IMR-90 (cell line): Measurements from ENCODE around the gene POMT2. TPM values are rescaled to one million over a fixed set of nuclear protein-coding genes. Genes with fewer than 3 reads are reported as not detected.

ENCODE experiments used
- ATAC-seq: fragments of 200-7000 bp; cut with Tn5 transposase; 2 replicates; pipeline ENCODE4 v1.9.1; 2020; ENCODE audit warnings: low read depth, mild to moderate bottlenecking, moderate library complexity
- BruUV-seq: library from RNA; stranded (reverse); fragments of 400-500 nt; replicated peaks from 2 replicates; lab custom pipeline; 2021; lab: Mats Ljungman, UMichigan
- CTCF ChIA-PET: fragments of 300-600 bp; formaldehyde crosslinking; extraction: SDS; loops from one replicate; lab custom pipeline; 2021; ENCODE audit warnings: antibody characterized with exemption; lab: Yijun Ruan, JAX
- POLR2A ChIA-PET: fragments of 300-600 bp; sonication (Branson Sonifier 250); formaldehyde crosslinking; loops from one replicate; lab custom pipeline; 2022; ENCODE audit warnings: antibody characterized with exemption; ENCODE audit not compliant: unreplicated experiment; lab: Charles Lee
- DNase-seq: peaks from one replicate; pipeline ENCODE4 v3.0.0; 2013
- H2AFZ ChIP-seq: replicated peaks from 2 replicates; pipeline ENCODE3; 2013; ENCODE audit warnings: low read length, mild to moderate bottlenecking; ENCODE audit not compliant: poor library complexity
- H2AK5ac ChIP-seq: 2 replicates; pipeline ENCODE4 v1.6.1; 2013; ENCODE audit warnings: low read depth, low read length, inconsistent platforms
- H2AK9ac ChIP-seq: replicated peaks from 2 replicates; pipeline ENCODE3; 2013; ENCODE audit warnings: mild to moderate bottlenecking, low read depth, low read length, moderate library complexity; ENCODE audit not compliant: poor library complexity
- H2BK120ac ChIP-seq: 2 replicates; pipeline ENCODE4 v1.6.1; 2013; ENCODE audit warnings: low read depth, low read length, inconsistent platforms
- H2BK15ac ChIP-seq: 3 replicates; pipeline ENCODE4 v1.6.1; 2013; ENCODE audit warnings: low read depth, low read length, inconsistent platforms
- H2BK20ac ChIP-seq: 2 replicates; pipeline ENCODE4 v1.6.1; 2013; ENCODE audit warnings: low read depth, mild to moderate bottlenecking, inconsistent platforms, low read length, moderate library complexity
- H2BK5ac ChIP-seq: 2 replicates; pipeline ENCODE4 v1.6.1; 2013; ENCODE audit warnings: mild to moderate bottlenecking, low read depth, low read length, inconsistent platforms; ENCODE audit not compliant: poor library complexity, severe bottlenecking
- H3K14ac ChIP-seq: replicated peaks from 2 replicates; pipeline ENCODE4 v1.6.1; 2013; ENCODE audit warnings: low read depth, low read length, inconsistent platforms
- H3K18ac ChIP-seq: 2 replicates; pipeline ENCODE4 v1.6.1; 2013; ENCODE audit warnings: low read depth, low read length, control low read depth
- H3K23ac ChIP-seq: 2 replicates; pipeline ENCODE4 v1.6.1; 2013; ENCODE audit warnings: low read depth, low read length, inconsistent platforms
- H3K27ac ChIP-seq: 2 replicates; pipeline ENCODE4 v1.5.1; 2013; ENCODE audit warnings: mild to moderate bottlenecking, control low read depth, low read length; ENCODE audit not compliant: insufficient read depth
- H3K27me3 ChIP-seq: 2 replicates; pipeline ENCODE4 v1.6.1; 2013; ENCODE audit warnings: low read length; ENCODE audit not compliant: control insufficient read depth, insufficient read depth
- H3K36me3 ChIP-seq: 2 replicates; pipeline ENCODE4 v1.6.1; 2013; ENCODE audit warnings: low read length, mixed read lengths; ENCODE audit not compliant: control insufficient read depth, insufficient read depth
- H3K4ac ChIP-seq: 2 replicates; pipeline ENCODE4 v1.6.1; 2013; ENCODE audit warnings: low read depth, low read length, inconsistent platforms
- H3K4me1 ChIP-seq: 2 replicates; pipeline ENCODE4 v1.6.1; 2013; ENCODE audit warnings: low read length, mixed read lengths; ENCODE audit not compliant: control insufficient read depth, insufficient read depth
- H3K4me2 ChIP-seq: 2 replicates; pipeline ENCODE4 v1.6.1; 2013; ENCODE audit warnings: low read depth, mild to moderate bottlenecking, control low read depth, low read length, moderate library complexity
- H3K4me3 ChIP-seq: 2 replicates; pipeline ENCODE4 v1.5.1; 2013; ENCODE audit warnings: low read depth, mild to moderate bottlenecking, control low read depth, low read length, moderate library complexity; ENCODE audit not compliant: insufficient read depth
- H3K56ac ChIP-seq: 2 replicates; pipeline ENCODE4 v1.6.1; 2013; ENCODE audit warnings: low read length, inconsistent platforms; ENCODE audit not compliant: insufficient read depth; ENCODE audit errors: extremely low read depth
- H3K79me1 ChIP-seq, 2 experiments: 2 replicates each; pipeline ENCODE4 v1.6.1; 2013; ENCODE audit warnings: low read length in 2 of 2, inconsistent platforms in 1 of 2, low read depth in 1 of 2
- H3K9ac ChIP-seq: 2 replicates; pipeline ENCODE4 v1.6.1; 2013; ENCODE audit warnings: low read depth, low read length, control low read depth
- H3K9me1 ChIP-seq: 2 replicates; pipeline ENCODE4 v1.6.1; 2013; ENCODE audit warnings: low read length, inconsistent platforms; ENCODE audit not compliant: insufficient read depth
- H3K9me3 ChIP-seq: 2 replicates; pipeline ENCODE4 v1.6.1; 2013; ENCODE audit warnings: low read length; ENCODE audit not compliant: control insufficient read depth, insufficient read depth
- H4K20me1 ChIP-seq: 2 replicates; pipeline ENCODE4 v1.6.1; 2013; ENCODE audit warnings: low read length, inconsistent platforms; ENCODE audit not compliant: insufficient read depth
- H4K5ac ChIP-seq: 2 replicates; pipeline ENCODE4 v1.6.1; 2013; ENCODE audit warnings: mild to moderate bottlenecking, low read depth, low read length, control low read depth
- H4K8ac ChIP-seq, 2 experiments: 2 replicates each; pipeline ENCODE4 v1.6.1; 2013; ENCODE audit warnings: low read depth in 2 of 2, low read length in 2 of 2, control low read depth in 1 of 2, inconsistent platforms in 1 of 2
- H4K91ac ChIP-seq: 2 replicates; pipeline ENCODE4 v1.6.1; 2013; ENCODE audit warnings: low read depth, low read length, inconsistent platforms; ENCODE audit not compliant: insufficient read depth
- BHLHE40 ChIP-seq: fragments of 150-350 bp; IDR thresholded peaks from 2 replicates; pipeline ENCODE4 v1.6.1; 2016; ENCODE audit warnings: mild to moderate bottlenecking, low read depth, low read length
- CEBPB ChIP-seq: IDR thresholded peaks from 2 replicates; pipeline ENCODE4 v1.6.1; 2012; ENCODE audit warnings: low read depth, low read length, improper control_type of control experiment
- CHD1 ChIP-seq: IDR thresholded peaks from 2 replicates; pipeline ENCODE4 v1.6.1; 2012; ENCODE audit warnings: low read depth, low read length, improper control_type of control experiment
- CTCF ChIP-seq: conservative IDR thresholded peaks from 2 replicates; pipeline ENCODE4 v1.5.1; 2012; ENCODE audit warnings: mild to moderate bottlenecking, low read depth, low read length, improper control_type of control experiment
- ELK1 ChIP-seq: fragments of 150-350 bp; IDR thresholded peaks from 2 replicates; pipeline ENCODE4 v1.6.1; 2016; ENCODE audit warnings: low read depth, mild to moderate bottlenecking, low read length, moderate library complexity, borderline replicate concordance
- FOS ChIP-seq: fragments of 150-350 bp; IDR thresholded peaks from 2 replicates; pipeline ENCODE4 v1.6.1; 2016; ENCODE audit warnings: low read depth, low read length
- MAFK ChIP-seq: IDR thresholded peaks from 2 replicates; pipeline ENCODE4 v1.6.1; 2012; ENCODE audit warnings: low read depth, low read length, improper control_type of control experiment
- MAZ ChIP-seq: IDR thresholded peaks from 2 replicates; pipeline ENCODE4 v1.6.1; 2012; ENCODE audit warnings: low read depth, mild to moderate bottlenecking, low read length, improper control_type of control experiment, moderate library complexity, borderline replicate concordance
- MXI1 ChIP-seq: IDR thresholded peaks from 2 replicates; pipeline ENCODE4 v1.6.1; 2012; ENCODE audit warnings: low read depth, mild to moderate bottlenecking, low read length, moderate library complexity, borderline replicate concordance
- POLR2A ChIP-seq: IDR thresholded peaks from 2 replicates; pipeline ENCODE4 v1.6.1; 2012; ENCODE audit warnings: mild to moderate bottlenecking, low read depth, low read length
- RAD21 ChIP-seq: IDR thresholded peaks from 2 replicates; pipeline ENCODE4 v1.6.1; 2012; ENCODE audit warnings: low read length, improper control_type of control experiment
- RFX5 ChIP-seq: IDR thresholded peaks from 2 replicates; pipeline ENCODE4 v1.8.0; 2012; ENCODE audit warnings: low read depth, mild to moderate bottlenecking, low read length, moderate library complexity
- SMC3 ChIP-seq: fragments of 150-350 bp; IDR thresholded peaks from 2 replicates; pipeline ENCODE4 v1.6.1; 2016; ENCODE audit warnings: low read depth, mild to moderate bottlenecking, antibody characterized with exemption, low read length, moderate library complexity
- whole genome bisulfite sequencing, 2 experiments: methylation state at CpG; one replicate each; pipeline versions ENCODE4 v1.1.5 to v1.1.7; 2013; ENCODE audit warnings: missing lambda C conversion rate in 2 of 2; ENCODE audit not compliant: insufficient read length in 1 of 2; ENCODE audit errors: extremely low coverage in 2 of 2; 5-methylcytosine and 5-hydroxymethylcytosine counted together
- dilution Hi-C: fragments of 300-500 bp; cut with HindIII; formaldehyde crosslinking; loops from one replicate; pipeline ENCODE4 v1.14.3; 2018; ENCODE audit warnings: low sequenced_read_pairs; ENCODE audit not compliant: unreplicated experiment
- in situ Hi-C: fragments of 300-500 bp; cut with MboI; formaldehyde crosslinking; loops from 3 replicates; pipeline ENCODE4 v1.14.3; 2019; ENCODE audit warnings: low sequenced_read_pairs, inconsistent platforms, mixed read lengths
- intact Hi-C: fragments of 100-400 bp; cut with micrococcal nuclease; formaldehyde crosslinking; loops from 2 replicates; pipeline ENCODE4 v1.10.0; 2022
- polyA plus RNA-seq, 3 experiments: library from polyadenylated mRNA; depleted of rRNA; stranded (reverse); fragments of >200 nt; gene quantifications; 2 replicates each; pipeline ENCODE4 v1.2.3, GENCODE V29; 2012; ENCODE audit warnings: low replicate concordance in 1 of 3
- total RNA-seq: library from RNA; depleted of rRNA; stranded (reverse); fragments of >200 nt; gene quantifications from 2 replicates; pipeline ENCODE4 v1.2.3, GENCODE V29; 2012

The POMT2 gene
- total and polyA plus RNA-seq, 2 of the 4 experiments (the other 2 are of a cell fraction) = 6.5 to 13.0 TPM

- no peak overlapping the region for H2AK5ac ChIP-seq
- CTCF ChIA-PET = no interaction called here
- H3K4me2 ChIP-seq = no peak overlapping the region
These were observed 81.3 kb downstream of the POMT2 start for GRCh38 chr14:77239412-77239811.

More at GRCh38 chr14:77239412-77239811, 81.3 kb downstream of the POMT2 start:
- no TSS peak for BruUV-seq
- Histone ChIP-seq H3K79me1 (no peaks in the 10 kb centered on the region), H3K9me1 (peaks cover 3% of the 10 kb centered on the region; the same call in 1 of the 2 replicates), H2BK120ac (no peak overlapping the region), H3K4me3 (no peak overlapping the region), H4K8ac (no peak overlapping the region), H3K9ac (no peak overlapping the region), H4K91ac (no peak overlapping the region), H2BK15ac (no peak overlapping the region), H2AFZ (no peak overlapping the region), H3K14ac (no peak overlapping the region), H2BK5ac (no peak overlapping the region), H3K36me3 (no peaks in the 10 kb centered on the region), H4K20me1 (no peaks in the 10 kb centered on the region), H3K27me3 (no peaks in the 10 kb centered on the region; the same call in 1 of the 2 replicates), H3K56ac (no peak overlapping the region), H3K27ac (no peak overlapping the region), H3K23ac (no peak overlapping the region), H3K4ac (no peak overlapping the region), H2BK20ac (no peak overlapping the region), H3K9me3 (no peaks in the 10 kb centered on the region), H3K4me1 (no peaks in the 10 kb centered on the region), H3K18ac (no peak overlapping the region), H2AK9ac (no peak overlapping the region), H4K5ac (no peak overlapping the region)
- ATAC-seq = no peak
- DNase-seq = no peak
- POLR2A ChIA-PET = no interaction called here
- 77% methylated on average over 7 of the region's 16 CpGs; no CpG with 5 or more reads in 1 of the 2 experiments for WGBS, 2 experiments
- in situ Hi-C loops = no loop called here
- dilution Hi-C loops = no loop called here
- TF ChIP-seq MAFK (no peak), RAD21 (no peak), MAZ (no peak), POLR2A (no peak), CTCF (no peak), CHD1 (no peak), RFX5 (no peak), SMC3 (no peak), MXI1 (no peak), FOS (no peak), ELK1 (no peak), CEBPB (no peak), BHLHE40 (no peak)
- intact Hi-C loops = no loop called here
